Pancreas (tissue), 10 donors: Measurements from ENCODE around the gene VAMP5. TPM values are rescaled to one million over a fixed set of nuclear protein-coding genes. Genes with fewer than 3 reads are reported as not detected.
"Not testable (repeated sequence)": the region's sequence is repeated elsewhere in the genome, so short reads cannot be mapped to it uniquely, and the experiment has no call there.

Experiments
- ATAC-seq, 4 donors: fragments of 200-7000 bp; cut with Tn5 transposase; one replicate each; pipeline versions ENCODE4 v1.8.0 to v1.9.1; 2020; ENCODE audit warnings: mild to moderate bottlenecking in 4 of 4, moderate library complexity in 4 of 4
- DNase-seq, 6 donors: peaks; one replicate each; pipeline ENCODE4 v3.0.0-alpha.2; 2020
- FAIRE-seq: peaks from 2 replicates; lab custom pipeline; 2012; peaks lifted over from hg19 to GRCh38; lab: Jason Lieb, UNC
- H3K27ac ChIP-seq, 4 donors: fragments of 200-600 bp; sonication (generic); 1 replicate in 3 of 4; 2 replicates in 1 of 4; pipeline versions ENCODE4 v1.5.0 to v1.8.0; 2020
- H3K27me3 ChIP-seq, 4 donors: fragments of 200-600 bp; one replicate each; pipeline ENCODE4 v1.8.0; 2021
- H3K36me3 ChIP-seq, 3 donors: fragments of 200-600 bp; sonication (generic) in 1 of 3; one replicate each; pipeline versions ENCODE4 v1.5.0 to v1.8.0; 2020 to 2021
- H3K4me1 ChIP-seq, 3 donors: fragments of 200-600 bp; one replicate each; pipeline ENCODE4 v1.8.0; 2021
- H3K4me3 ChIP-seq, 4 donors: fragments of 200-600 bp; sonication (generic) in 2 of 4; one replicate each; pipeline versions ENCODE4 v1.5.0 to v1.8.0; 2020 to 2021
- H3K9me3 ChIP-seq, 4 donors: fragments of 200-600 bp; one replicate each; pipeline ENCODE4 v1.8.0; 2021
- WGBS, 2 donors: extraction: QIAGEN DNeasy Blood & Tissue Kit; methylation state at CpG; one replicate each; pipeline ENCODE4 v1.1.7; 2013; 5-methylcytosine and 5-hydroxymethylcytosine counted together
- intact Hi-C, 3 donors: fragments of 100-400 bp; cut with DNase I; formaldehyde crosslinking; loops; one replicate each; pipeline versions ENCODE4 v1.11.1 to v1.14.2; 2022
- polyA plus RNA-seq, 2 donors: library from polyadenylated mRNA; stranded (reverse); fragments of 200-250 nt; gene quantifications; one replicate each; pipeline ENCODE4 v1.2.3, GENCODE V29; 2013
- total RNA-seq, 6 donors: library from RNA; stranded (reverse); fragmentation: NEBNext Ultra II Directional in 4 of 6; extraction: Animal tissue kit (Norgen Biotek cat#: 25700) in 4 of 6; gene quantifications; one replicate each; pipeline versions ENCODE4 v1.2.1 to v1.2.4, GENCODE V29; 2021 to 2023
- TF ChIP-seq, protein P1 (sequence below), 4 donors: fragments of 200-600 bp; sonication (generic) in 3 of 4; IDR thresholded peaks; one replicate each; pipeline versions ENCODE4 v1.5.0 to v1.8.0; 2021; ENCODE audit warnings: antibody characterized with exemption in 4 of 4
- donor health status: healthy with polysubstance abuse.
- donor health status: DM: no; HTN: no; CAD: no; lungs with moderate emphysema.
- donor health status: DM: no; HTN: no; CAD: no.
- donor health status: control.
- donor health status: control.
- donor health status: Bipolar disorder and iron deficiency.
- donor health status: DM: yes; HTN: yes; CAD: no.
- donor health status: DM: no; HTN: no; CAD: no.
- donor health status: DM: no; HTN: no; CAD: no.
- donor health status: DM: yes; HTN: yes; CAD: no.

VAMP5 gene
- total and polyA plus RNA-seq, 8 donors = 8.3 to 29.5 (median 13.0) TPM

- peaks cover 0 to 10% (median 5%) of the 10 kb centered on the region in 3 donors for H3K36me3 ChIP-seq
- no peaks in the 10 kb centered on the region for H3K9me3 ChIP-seq
- DNase-seq = peak; percentile 93 to 98 (median 95)
- peaks cover 14 to 32% (median 26%) of the 10 kb centered on the region in 3 donors for H3K4me1 ChIP-seq
- intact Hi-C loops = no loop called here
- H3K27me3 ChIP-seq = no peaks in the 10 kb centered on the region
- ATAC-seq = peak; percentile 92 to 96 (median 95)
- 0% methylated on average over 51 to 73 of the region's 73 CpGs for WGBS, 2 donors
- peak within 1 kb of the TSS; percentile 71 to 81 (median 79) for H3K27ac ChIP-seq
- peak within 1 kb of the TSS; percentile 77 to 95 (median 84) for H3K4me3 ChIP-seq
- TF ChIP-seq, protein P1, sequence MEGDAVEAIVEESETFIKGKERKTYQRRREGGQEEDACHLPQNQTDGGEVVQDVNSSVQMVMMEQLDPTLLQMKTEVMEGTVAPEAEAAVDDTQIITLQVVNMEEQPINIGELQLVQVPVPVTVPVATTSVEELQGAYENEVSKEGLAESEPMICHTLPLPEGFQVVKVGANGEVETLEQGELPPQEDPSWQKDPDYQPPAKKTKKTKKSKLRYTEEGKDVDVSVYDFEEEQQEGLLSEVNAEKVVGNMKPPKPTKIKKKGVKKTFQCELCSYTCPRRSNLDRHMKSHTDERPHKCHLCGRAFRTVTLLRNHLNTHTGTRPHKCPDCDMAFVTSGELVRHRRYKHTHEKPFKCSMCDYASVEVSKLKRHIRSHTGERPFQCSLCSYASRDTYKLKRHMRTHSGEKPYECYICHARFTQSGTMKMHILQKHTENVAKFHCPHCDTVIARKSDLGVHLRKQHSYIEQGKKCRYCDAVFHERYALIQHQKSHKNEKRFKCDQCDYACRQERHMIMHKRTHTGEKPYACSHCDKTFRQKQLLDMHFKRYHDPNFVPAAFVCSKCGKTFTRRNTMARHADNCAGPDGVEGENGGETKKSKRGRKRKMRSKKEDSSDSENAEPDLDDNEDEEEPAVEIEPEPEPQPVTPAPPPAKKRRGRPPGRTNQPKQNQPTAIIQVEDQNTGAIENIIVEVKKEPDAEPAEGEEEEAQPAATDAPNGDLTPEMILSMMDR (IDR thresholded peaks at IDR 0.05) = peak; percentile 18 to 30 (median 28)
- no peak for FAIRE-seq
Observed at GRCh38 chr2:85602476-85603234, 18.4 kb downstream of the VAMP5 start, which contains the start of gene TMEM150A. TMEM150A (minus strand) TSS chr2:85602698; CDS start chr2:85601948, 750 bp downstream.

GRCh38 chr2:85604133-85604444 is 19.9 kb downstream of the VAMP5 start:
- WGBS, 2 donors = 71 to 76% methylated on average over 3 of the region's 3 CpGs
- DNase-seq = peak in 1 of 6 donors; percentile 15
- H3K27ac ChIP-seq, ATAC-seq, H3K27me3 ChIP-seq, H3K9me3 ChIP-seq, H3K36me3 ChIP-seq, FAIRE-seq, intact Hi-C loops: not testable (repeated sequence)
- peaks cover 14 to 26% (median 26%) of the 10 kb centered on the region in 3 donors for H3K4me1 ChIP-seq
- H3K4me3 ChIP-seq = peak overlapping the region in 2 of 4 donors; percentile 77 to 87

DNA sequence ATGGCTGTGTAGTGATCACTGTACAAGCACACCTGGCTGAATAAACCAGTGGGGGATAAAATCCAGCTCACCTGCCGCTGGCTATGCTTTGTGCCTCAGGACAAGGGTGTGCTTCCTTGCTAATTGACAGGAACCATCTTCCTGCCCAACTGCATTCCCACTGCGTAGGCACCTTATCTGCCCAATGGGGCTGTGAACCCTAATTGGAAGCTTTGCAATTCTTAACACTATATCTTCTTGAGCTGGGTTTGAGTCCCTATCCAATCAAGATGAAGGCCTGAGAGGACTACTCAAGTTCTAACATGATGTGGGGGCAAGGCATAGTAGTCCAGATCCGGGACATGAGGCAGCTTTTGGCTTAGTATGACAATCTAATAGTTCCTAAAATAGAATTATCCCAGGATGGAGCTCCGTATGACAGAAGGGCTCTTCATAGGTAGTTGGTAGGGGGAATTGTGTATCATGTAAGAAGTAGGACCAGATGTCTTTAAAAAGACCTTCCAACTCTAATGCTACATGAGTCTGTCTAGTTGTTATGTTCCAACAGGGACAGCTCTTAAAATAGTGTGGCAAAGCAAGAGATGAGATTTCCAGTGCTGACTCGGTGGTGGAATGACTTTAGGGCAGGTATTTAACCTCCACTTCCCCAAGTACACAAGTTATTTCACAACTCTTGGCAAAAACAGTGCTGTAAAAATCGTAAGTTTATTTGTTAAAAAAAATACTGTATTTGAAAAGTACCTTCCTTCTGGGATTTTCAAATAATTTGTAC is 20.5 kb downstream of the VAMP5 start:
- FAIRE-seq = no peak
- intact Hi-C loops = no loop called here
- Histone ChIP-seq H3K4me3 (no peak overlapping the region), H3K9me3 (no peaks in the 10 kb centered on the region), H3K27me3 (no peaks in the 10 kb centered on the region), H3K27ac (no peak overlapping the region), H3K4me1 (peaks cover 14 to 29% (median 26%) of the 10 kb centered on the region in 3 donors), H3K36me3 (no peaks in the 10 kb centered on the region)
- TF ChIP-seq, protein P1 (IDR thresholded peaks at IDR 0.05) = no peak
- no peak for ATAC-seq
- no peak for DNase-seq
- 42 to 47% methylated on average over 6 of the region's 6 CpGs for WGBS, 2 donors

GRCh38 chr2:85605406-85606115 is 21.3 kb downstream of the VAMP5 start:
- TF ChIP-seq, protein P1 (IDR thresholded peaks at IDR 0.05) = no peak
- WGBS, 2 donors = 40 to 51% methylated on average over 4 of the region's 4 CpGs
- no peak for ATAC-seq
- H3K9me3 ChIP-seq = no peaks in the 10 kb centered on the region
- H3K4me3 ChIP-seq = no peak overlapping the region
- no peak for FAIRE-seq
- DNase-seq = peak in 1 of 6 donors; percentile 18
- H3K36me3 ChIP-seq = no peaks in the 10 kb centered on the region
- no peak overlapping the region for H3K27ac ChIP-seq
- H3K4me1 ChIP-seq = peaks cover 14 to 37% (median 26%) of the 10 kb centered on the region in 3 donors
- intact Hi-C loops = no loop called here
- no peaks in the 10 kb centered on the region for H3K27me3 ChIP-seq

- H3K9me3 ChIP-seq = no peaks in the 10 kb centered on the region
- H3K27ac ChIP-seq = no peak overlapping the region
- peaks cover 14 to 36% (median 24%) of the 10 kb centered on the region in 3 donors for H3K4me1 ChIP-seq
- intact Hi-C loops = no loop called here
- no peak for ATAC-seq
- TF ChIP-seq, protein P1 (IDR thresholded peaks at IDR 0.05) = no peak
- no peaks in the 10 kb centered on the region for H3K36me3 ChIP-seq
- DNase-seq = no peak
- no peak overlapping the region for H3K4me3 ChIP-seq
- H3K27me3 ChIP-seq = no peaks in the 10 kb centered on the region
- no peak for FAIRE-seq
- WGBS, 2 donors = 74 to 75% methylated on average over 7 of the region's 7 CpGs
Observed at GRCh38 chr2:85606116-85606455, 21.9 kb downstream of the VAMP5 start.
